Endothelial cell of umbilical vein (primary cell): ENCODE results near the gene CAMSAP1. TPM values are rescaled to one million over a fixed set of nuclear protein-coding genes. Genes with fewer than 3 reads are reported as not detected.

Source experiments
- BruUV-seq: library from RNA; stranded (reverse); fragments of 400-500 nt; replicated peaks from 2 replicates; lab custom pipeline; 2021; lab: Mats Ljungman, UMichigan
- CTCF ChIA-PET: fragments of 300-600, 350-600 bp; sonication (Branson Sonifier 250); formaldehyde crosslinking; loops from one replicate; lab custom pipeline; 2021; ENCODE audit warnings: antibody characterized with exemption, inconsistent platforms; lab: Charles Lee
- POLR2A ChIA-PET: fragments of 300-600, 350-600 bp; sonication (Branson Sonifier 250); formaldehyde crosslinking; loops from one replicate; lab custom pipeline; 2021; ENCODE audit warnings: antibody characterized with exemption, inconsistent platforms; lab: Charles Lee
- DNase-seq: peaks from one replicate; pipeline ENCODE4 v3.0.0-alpha.2; 2011; ENCODE audit warnings: low read depth, low spot score
- FAIRE-seq: peaks from 2 replicates; lab custom pipeline; 2011; peaks lifted over from hg19 to GRCh38; lab: Jason Lieb, UNC
- H2AFZ ChIP-seq: 2 replicates; pipeline ENCODE4 v1.6.0; 2012; ENCODE audit warnings: low read depth, low read length, control low read depth, inconsistent platforms
- H3K27ac ChIP-seq: 2 replicates; pipeline ENCODE4 v1.5.1; 2011; ENCODE audit warnings: low read depth, mild to moderate bottlenecking, control low read depth, low read length, moderate library complexity; ENCODE audit not compliant: insufficient read depth
- H3K27me3 ChIP-seq, 2 experiments: 2 replicates each; pipeline versions ENCODE4 v1.6.0 to v1.6.1; 2011; ENCODE audit warnings: low read length in 2 of 2, mixed read lengths in 1 of 2; ENCODE audit not compliant: control insufficient read depth in 2 of 2, insufficient read depth in 2 of 2
- H3K36me3 ChIP-seq, 2 experiments: 2 replicates in 1 of 2; 3 replicates in 1 of 2; pipeline ENCODE4 v1.5.1; 2011; ENCODE audit warnings: low read length in 2 of 2, mild to moderate bottlenecking in 1 of 2, moderate library complexity in 1 of 2; ENCODE audit not compliant: control insufficient read depth in 2 of 2, insufficient read depth in 2 of 2; ENCODE audit errors: extremely low read depth in 1 of 2
- H3K4me1 ChIP-seq: 3 replicates; pipeline ENCODE4 v1.5.1; 2011; ENCODE audit warnings: mild to moderate bottlenecking, low read length; ENCODE audit not compliant: control insufficient read depth, insufficient read depth; ENCODE audit errors: extremely low read depth
- H3K4me2 ChIP-seq: 2 replicates; pipeline ENCODE4 v1.6.1; 2011; ENCODE audit warnings: low read length, control low read depth, mixed read lengths; ENCODE audit not compliant: insufficient read depth
- H3K4me3 ChIP-seq, 3 experiments: fragments of 200-600 bp in 1 of 3; sonication (generic), shearing (Covaris generic) in 1 of 3; replicated peaks in 1 of 3; 2 replicates each; pipeline ENCODE4 v1.5.1; 2011 to 2016; ENCODE audit warnings: control low read depth in 3 of 3, low read length in 3 of 3, mild to moderate bottlenecking in 2 of 3, inconsistent platforms in 1 of 3, low read depth in 1 of 3, moderate library complexity in 1 of 3; ENCODE audit not compliant: insufficient read depth in 1 of 3
- H3K79me2 ChIP-seq: 2 replicates; pipeline ENCODE4 v1.6.0; 2012; ENCODE audit warnings: low read length, inconsistent platforms; ENCODE audit not compliant: control insufficient read depth, insufficient read depth
- H3K9ac ChIP-seq: replicated peaks from 2 replicates; pipeline ENCODE3; 2011; ENCODE audit warnings: low read length, control low read depth; ENCODE audit not compliant: insufficient read depth; ENCODE audit errors: extremely low read depth
- H3K9me1 ChIP-seq: replicated peaks from 3 replicates; pipeline ENCODE4 v1.6.0; 2011; ENCODE audit warnings: mild to moderate bottlenecking, low read length; ENCODE audit not compliant: control insufficient read depth, insufficient read depth; ENCODE audit errors: extremely low read depth
- H3K9me3 ChIP-seq: replicated peaks from 2 replicates; pipeline ENCODE4 v1.5.1; 2012; ENCODE audit warnings: low read length, inconsistent platforms; ENCODE audit not compliant: control insufficient read depth, insufficient read depth
- H4K20me1 ChIP-seq: replicated peaks from 2 replicates; pipeline ENCODE3; 2011; ENCODE audit warnings: mild to moderate bottlenecking, low read length; ENCODE audit not compliant: control insufficient read depth, insufficient read depth; ENCODE audit errors: extremely low read depth
- EZH2 ChIP-seq: IDR thresholded peaks from 2 replicates; pipeline ENCODE4 v1.6.1; 2012; ENCODE audit warnings: borderline replicate concordance, low read depth, mild to moderate bottlenecking, moderate library complexity, low read length, inconsistent platforms; ENCODE audit not compliant: severe bottlenecking
- FOS ChIP-seq: IDR thresholded peaks from 2 replicates; pipeline ENCODE4 v1.6.1; 2011; ENCODE audit warnings: mild to moderate bottlenecking, low read length, moderate library complexity, borderline replicate concordance; ENCODE audit not compliant: insufficient read depth
- GATA2 ChIP-seq: IDR thresholded peaks from 2 replicates; pipeline ENCODE4 v1.7.0; 2011; ENCODE audit warnings: low read depth, mild to moderate bottlenecking, moderate library complexity, mixed read lengths, low read length; ENCODE audit not compliant: insufficient read length, insufficient read depth
- JUN ChIP-seq: IDR thresholded peaks from 2 replicates; pipeline ENCODE4 v1.6.1; 2011; ENCODE audit warnings: borderline replicate concordance, low read depth; ENCODE audit not compliant: insufficient read length, insufficient read depth
- MAX ChIP-seq: IDR thresholded peaks from 2 replicates; pipeline ENCODE4 v1.6.1; 2011; ENCODE audit not compliant: insufficient read depth, insufficient read length
- MYC ChIP-seq: IDR thresholded peaks from one replicate; pipeline ENCODE4 v1.6.1; 2011; ENCODE audit warnings: mild to moderate bottlenecking, low read depth, low read length
- POLR2A ChIP-seq: IDR thresholded peaks from 2 replicates; pipeline ENCODE4 v1.6.1; 2012; ENCODE audit warnings: low read depth, mild to moderate bottlenecking, control low read depth, low read length
- POLR2AphosphoS5 ChIP-seq: IDR thresholded peaks from 2 replicates; pipeline ENCODE4 v1.6.1; 2012; ENCODE audit warnings: low read depth, mild to moderate bottlenecking, control low read depth, low read length, moderate library complexity; ENCODE audit not compliant: insufficient read depth
- dilution Hi-C: fragments of 300-500 bp; cut with MboI; formaldehyde crosslinking; loops from one replicate; pipeline ENCODE4 v1.15.0; 2019; ENCODE audit warnings: low sequenced_read_pairs; ENCODE audit not compliant: extremely low pct_ligation_motif_present
- intact Hi-C: fragments of 100-400 bp; cut with micrococcal nuclease; formaldehyde crosslinking; loops from one replicate; pipeline ENCODE4 v1.10.0; 2022
- polyA plus RNA-seq, 4 experiments: library from polyadenylated mRNA; depleted of rRNA in 3 of 4; stranded (reverse) in 3 of 4; unstranded in 1 of 4; fragments of >200 nt; gene quantifications; 2 replicates each; pipeline versions ENCODE4 v1.2.1 to v1.2.3, GENCODE V29; 2011 to 2012; ENCODE audit warnings: missing spikeins in 1 of 4
- total RNA-seq: library from RNA; stranded (reverse); gene quantifications from 2 replicates; pipeline ENCODE4 v1.2.3, GENCODE V29; 2021
- TF ChIP-seq, protein P1 (sequence below), 2 donors: IDR thresholded peaks; 1 replicate in 1 of 2; 2 replicates in 1 of 2; pipeline ENCODE4 v1.5.1; 2011; ENCODE audit warnings: low read length in 2 of 2, mild to moderate bottlenecking in 2 of 2, moderate library complexity in 2 of 2, control low read depth in 1 of 2, inconsistent platforms in 1 of 2, low read depth in 1 of 2; ENCODE audit not compliant: insufficient read depth in 1 of 2; ENCODE audit errors: extremely low read depth in 1 of 2

Gene CAMSAP1
- total and polyA plus RNA-seq, 2 donors (not counting 3 experiments of a cell fraction or from before 2014, with no cell fraction given) = 8.1 to 25.5 TPM

- H3K79me2 ChIP-seq = no peaks in the 10 kb centered on the region
- no peak for DNase-seq
- no peaks in the 10 kb centered on the region for H3K9me1 ChIP-seq
- peaks cover 2% of the 10 kb centered on the region for H3K4me1 ChIP-seq
- BruUV-seq = no TSS peak
- intact Hi-C loops = no loop called here
- dilution Hi-C loops = no loop called here
- no peak overlapping the region for H3K9ac ChIP-seq
- H3K27ac ChIP-seq = no peak overlapping the region
- H3K27me3 ChIP-seq = no peaks in the 10 kb centered on the region
- H4K20me1 ChIP-seq = no peaks in the 10 kb centered on the region
- no peak overlapping the region for H3K4me2 ChIP-seq
- H3K36me3 ChIP-seq = peaks cover 2 to 20% of the 10 kb centered on the region in 2 experiments
- TF ChIP-seq FOS (no peak), EZH2 (no peak), POLR2A (no peak), JUN (no peak), GATA2 (no peak), MAX (no peak), MYC (no peak), POLR2AphosphoS5 (no peak)
- TF ChIP-seq, protein P1, sequence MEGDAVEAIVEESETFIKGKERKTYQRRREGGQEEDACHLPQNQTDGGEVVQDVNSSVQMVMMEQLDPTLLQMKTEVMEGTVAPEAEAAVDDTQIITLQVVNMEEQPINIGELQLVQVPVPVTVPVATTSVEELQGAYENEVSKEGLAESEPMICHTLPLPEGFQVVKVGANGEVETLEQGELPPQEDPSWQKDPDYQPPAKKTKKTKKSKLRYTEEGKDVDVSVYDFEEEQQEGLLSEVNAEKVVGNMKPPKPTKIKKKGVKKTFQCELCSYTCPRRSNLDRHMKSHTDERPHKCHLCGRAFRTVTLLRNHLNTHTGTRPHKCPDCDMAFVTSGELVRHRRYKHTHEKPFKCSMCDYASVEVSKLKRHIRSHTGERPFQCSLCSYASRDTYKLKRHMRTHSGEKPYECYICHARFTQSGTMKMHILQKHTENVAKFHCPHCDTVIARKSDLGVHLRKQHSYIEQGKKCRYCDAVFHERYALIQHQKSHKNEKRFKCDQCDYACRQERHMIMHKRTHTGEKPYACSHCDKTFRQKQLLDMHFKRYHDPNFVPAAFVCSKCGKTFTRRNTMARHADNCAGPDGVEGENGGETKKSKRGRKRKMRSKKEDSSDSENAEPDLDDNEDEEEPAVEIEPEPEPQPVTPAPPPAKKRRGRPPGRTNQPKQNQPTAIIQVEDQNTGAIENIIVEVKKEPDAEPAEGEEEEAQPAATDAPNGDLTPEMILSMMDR (IDR thresholded peaks at IDR 0.05; ENCODE audit: extremely low read depth in 1 of 2, insufficient read depth in 1 of 2, low read depth in 1 of 2, low read length in 2 of 2) = no peak
- FAIRE-seq = no peak
- H3K4me3 ChIP-seq = no peak overlapping the region
- ChIA-PET POLR2A (no interaction called here), CTCF (no interaction called here)
- no peak overlapping the region for H2AFZ ChIP-seq
- no peaks in the 10 kb centered on the region for H3K9me3 ChIP-seq
These were observed 39.1 kb upstream of the CAMSAP1 start for GRCh38 chr9:135946392-135946994.
